CD14-positive monocyte (primary cell): Measurements from ENCODE around the gene PHKA1. TPM values are rescaled to one million over a fixed set of nuclear protein-coding genes. Genes with fewer than 3 reads are reported as not detected.
A peak's percentile ranks its signal among the peaks of the same experiment; 100 is the strongest.
"Not testable (repeated sequence)": the region's sequence is repeated elsewhere in the genome, so short reads cannot be mapped to it uniquely, and the experiment has no call there.

Source experiments
- DNase-seq, 3 donors: peaks; one replicate each; pipeline ENCODE4 v3.0.0-alpha.2; 2011 to 2022
- H2AFZ ChIP-seq: 2 replicates; pipeline ENCODE4 v1.6.0; 2012; ENCODE audit warnings: mild to moderate bottlenecking, low read depth, low read length, inconsistent platforms; ENCODE audit not compliant: insufficient read depth, poor library complexity, severe bottlenecking
- H3K27ac ChIP-seq, 2 donors: 1 replicate in 1 of 2; 2 replicates in 1 of 2; pipeline ENCODE4 v1.5.1; 2012 to 2013; ENCODE audit warnings: low read length in 2 of 2, control low read depth in 1 of 2, inconsistent platforms in 1 of 2, low read depth in 1 of 2, mild to moderate bottlenecking in 1 of 2
- H3K27me3 ChIP-seq, 2 donors: one replicate each; pipeline versions ENCODE4 v1.6.0 to v1.6.1; 2011 to 2013; ENCODE audit warnings: low read length in 2 of 2; ENCODE audit not compliant: control insufficient read depth in 2 of 2, insufficient read depth in 2 of 2
- H3K36me3 ChIP-seq, 2 donors: replicated peaks in 1 of 2; 1 replicate in 1 of 2; 2 replicates in 1 of 2; pipeline versions ENCODE4 v1.5.1 to v1.6.1; 2012 to 2013; ENCODE audit warnings: low read length in 2 of 2, control low read depth in 1 of 2, inconsistent platforms in 1 of 2, mild to moderate bottlenecking in 1 of 2; ENCODE audit not compliant: insufficient read depth in 2 of 2, control insufficient read depth in 1 of 2
- H3K4me1 ChIP-seq, 2 donors: 1 replicate in 1 of 2; 2 replicates in 1 of 2; pipeline versions ENCODE4 v1.5.1 to v1.6.1; 2012 to 2013; ENCODE audit warnings: low read length in 2 of 2, control low read depth in 1 of 2, inconsistent platforms in 1 of 2, mild to moderate bottlenecking in 1 of 2, moderate library complexity in 1 of 2; ENCODE audit not compliant: insufficient read depth in 2 of 2, control insufficient read depth in 1 of 2
- H3K4me2 ChIP-seq: replicated peaks from 2 replicates; pipeline ENCODE3; 2012; ENCODE audit warnings: low read length, moderate library complexity, mild to moderate bottlenecking; ENCODE audit not compliant: poor library complexity, severe bottlenecking; ENCODE audit errors: extremely low read depth
- H3K4me3 ChIP-seq, 3 experiments: fragments of 200-600 bp in 1 of 3; sonication (generic) in 1 of 3; replicated peaks in 1 of 3; 1 replicate in 2 of 3; 2 replicates in 1 of 3; pipeline ENCODE4 v1.5.1; 2011 to 2013; ENCODE audit warnings: low read length in 3 of 3, mild to moderate bottlenecking in 3 of 3, control low read depth in 2 of 3, low read depth in 2 of 3, inconsistent platforms in 1 of 3, moderate library complexity in 1 of 3
- H3K79me2 ChIP-seq: 2 replicates; pipeline ENCODE4 v1.6.0; 2012; ENCODE audit warnings: mild to moderate bottlenecking, control low read depth, inconsistent platforms, low read length, moderate library complexity; ENCODE audit not compliant: insufficient read depth
- H3K9ac ChIP-seq: 2 replicates; pipeline ENCODE4 v1.6.0; 2017; ENCODE audit warnings: low read length, mild to moderate bottlenecking; ENCODE audit not compliant: insufficient read depth, poor library complexity, severe bottlenecking
- H3K9me3 ChIP-seq, 2 donors: replicated peaks in 1 of 2; 1 replicate in 1 of 2; 2 replicates in 1 of 2; pipeline versions ENCODE4 v1.5.1 to v1.6.1; 2012 to 2013; ENCODE audit warnings: low read length in 2 of 2, control low read depth in 1 of 2; ENCODE audit not compliant: control insufficient read depth in 1 of 2, insufficient read depth in 1 of 2
- H4K20me1 ChIP-seq: 2 replicates; pipeline ENCODE4 v1.6.0; 2012; ENCODE audit warnings: mild to moderate bottlenecking, low read length, control low read depth, moderate library complexity; ENCODE audit not compliant: insufficient read depth
- H3K27ac Mint-ChIP-seq, 7 donors: one replicate each; pipeline ENCODE4 v1.8.0; 2020; ENCODE audit warnings: mild to moderate bottlenecking in 7 of 7, mixed read lengths in 7 of 7, moderate library complexity in 6 of 7, inconsistent platforms in 2 of 7
- H3K27me3 Mint-ChIP-seq, 3 donors: one replicate each; pipeline ENCODE4 v1.8.0; 2021 to 2022; ENCODE audit warnings: low read depth in 3 of 3, mild to moderate bottlenecking in 3 of 3, mixed read lengths in 3 of 3, moderate library complexity in 3 of 3, inconsistent platforms in 1 of 3
- H3K36me3 Mint-ChIP-seq, 2 donors: one replicate each; pipeline ENCODE4 v1.8.0; 2020; ENCODE audit warnings: mixed read lengths in 2 of 2, inconsistent platforms in 1 of 2, mild to moderate bottlenecking in 1 of 2
- H3K4me1 Mint-ChIP-seq: one replicate; pipeline ENCODE4 v1.8.0; 2020; ENCODE audit warnings: mild to moderate bottlenecking, mixed read lengths
- H3K4me3 Mint-ChIP-seq, 2 donors: one replicate each; pipeline ENCODE4 v1.8.0; 2020; ENCODE audit warnings: mild to moderate bottlenecking in 2 of 2, mixed read lengths in 2 of 2, moderate library complexity in 1 of 2
- H3K9me3 Mint-ChIP-seq, 7 donors: one replicate each; pipeline ENCODE4 v1.8.0; 2020 to 2022; ENCODE audit warnings: mixed read lengths in 7 of 7, mild to moderate bottlenecking in 6 of 7, moderate library complexity in 6 of 7, inconsistent platforms in 2 of 7
- WGBS: methylation state at CpG from one replicate; pipeline ENCODE4 v1.1.5; 2013; ENCODE audit warnings: missing lambda C conversion rate; ENCODE audit not compliant: insufficient coverage; 5-methylcytosine and 5-hydroxymethylcytosine counted together
- intact Hi-C, 2 donors: fragments of 100-400 bp; cut with micrococcal nuclease; formaldehyde crosslinking; loops; one replicate each; pipeline versions ENCODE4 v1.15.0 to v1.15.1; 2023
- polyA minus RNA-seq: library from RNA; depleted of rRNA, polyadenylated mRNA; stranded (reverse); fragments of >200 nt; gene quantifications from 2 replicates; pipeline ENCODE4 v1.2.3, GENCODE V29; 2012
- polyA plus RNA-seq, 3 donors: library from polyadenylated mRNA; depleted of rRNA in 1 of 3; unstranded in 2 of 3; stranded (reverse) in 1 of 3; fragments of 300-500 nt in 2 of 3; fragments of >200 nt in 1 of 3; fragmentation: Illumina TruSeq in 2 of 3; gene quantifications; 1 replicate in 2 of 3; 2 replicates in 1 of 3; pipeline ENCODE4 v1.2.3, GENCODE V29; 2012 to 2021
- total RNA-seq, 12 experiments: library from RNA in 1 of 12; stranded (reverse) in 1 of 12; fragments of 120-200 nt in 1 of 12; gene quantifications; one replicate each; pipeline ENCODE4 v1.2.4 and lab custom pipeline; 2013 to 2026; ENCODE audit warnings: mixed read lengths in 6 of 12, inconsistent platforms in 1 of 12

The PHKA1 gene
- total RNA-seq (2013), result 0.10 TPM
- polyA plus RNA-seq (under 1 TPM in 1 of 3 donors, not detected in 2; 0.01 TPM), polyA minus RNA-seq (under 0.01 and 0.14 TPM in 2 replicates), total RNA-seq (lab: John Stamatoyannopoulos, UW) (0 to 4.3 (median 0.34) reads per million in 11 experiments)

GRCh38 chrX:72713599-72714477, at the start of gene PHKA1:
PHKA1 (minus strand) TSS chrX:72714306; CDS start chrX:72713880, 426 bp downstream.
- peak in 1 of 3 donors; percentile 2 for DNase-seq
- H3K79me2 ChIP-seq, H3K36me3 Mint-ChIP-seq, intact Hi-C loops, H3K9me3 ChIP-seq, H3K9me3 Mint-ChIP-seq, H3K27ac ChIP-seq, H3K27me3 ChIP-seq, H3K4me1 ChIP-seq, H3K36me3 ChIP-seq, H4K20me1 ChIP-seq, H3K27ac Mint-ChIP-seq: not testable (repeated sequence)
- Mint-ChIP-seq H3K4me1 (peaks cover 12% of the 10 kb centered on the region), H3K4me3 (peak within 1 kb of the TSS; percentile 72 to 95), H3K27me3 (peaks cover 8 to 16% (median 10%) of the 10 kb centered on the region in 3 donors)
- Histone ChIP-seq H3K4me3 (peak within 1 kb of the TSS; percentile 27 to 69 (median 29)), H2AFZ (peak within 1 kb of the TSS; percentile 68), H3K4me2 (peak within 1 kb of the TSS; percentile 73), H3K9ac (peak within 1 kb of the TSS; percentile 32)
- 0% methylated on average over 23 of the region's 80 CpGs for WGBS

GRCh38 chrX:72760454-72760853, 46.3 kb upstream of the PHKA1 start:
- H3K4me1 Mint-ChIP-seq, intact Hi-C loops, H3K36me3 Mint-ChIP-seq, H3K79me2 ChIP-seq, H3K9ac ChIP-seq, H4K20me1 ChIP-seq, H3K9me3 ChIP-seq, H3K27ac Mint-ChIP-seq, H3K4me3 Mint-ChIP-seq, H3K27ac ChIP-seq, H3K27me3 ChIP-seq, H3K4me3 ChIP-seq, H3K9me3 Mint-ChIP-seq, H2AFZ ChIP-seq, H3K36me3 ChIP-seq, H3K27me3 Mint-ChIP-seq, H3K4me1 ChIP-seq, DNase-seq, H3K4me2 ChIP-seq: not testable (repeated sequence)
- WGBS, result no CpG with 5 or more reads among the region's 9 CpGs

GRCh38 chrX:72748545-72748944, 34.4 kb upstream of the PHKA1 start:
- H3K9me3 Mint-ChIP-seq, H3K27ac ChIP-seq, H3K4me3 Mint-ChIP-seq, intact Hi-C loops, H3K4me2 ChIP-seq, H3K4me1 Mint-ChIP-seq, H4K20me1 ChIP-seq, H3K36me3 ChIP-seq, DNase-seq, H3K9ac ChIP-seq, H3K27me3 ChIP-seq, H3K9me3 ChIP-seq, H3K4me1 ChIP-seq, H3K27me3 Mint-ChIP-seq, H3K4me3 ChIP-seq, H3K36me3 Mint-ChIP-seq, H2AFZ ChIP-seq, H3K79me2 ChIP-seq, H3K27ac Mint-ChIP-seq: not testable (repeated sequence)
- WGBS, result no CpG with 5 or more reads among the region's 3 CpGs

- DNase-seq, H3K4me3 Mint-ChIP-seq, H3K9me3 Mint-ChIP-seq, H2AFZ ChIP-seq, H3K4me1 Mint-ChIP-seq, H3K4me2 ChIP-seq, H3K27me3 Mint-ChIP-seq, H3K9me3 ChIP-seq, H3K79me2 ChIP-seq, H3K9ac ChIP-seq, intact Hi-C loops, H3K36me3 Mint-ChIP-seq, H3K27ac Mint-ChIP-seq, H4K20me1 ChIP-seq, H3K36me3 ChIP-seq, H3K4me3 ChIP-seq, H3K4me1 ChIP-seq, H3K27ac ChIP-seq, H3K27me3 ChIP-seq: not testable (repeated sequence)
- no CpG with 5 or more reads among the region's 7 CpGs for WGBS
Measured at GRCh38 chrX:72745546-72745945, 31.4 kb upstream of the PHKA1 start.
